Lower lobe of right lung (tissue), 2 donors: ENCODE results near the gene KIF25. TPM values are rescaled to one million over a fixed set of nuclear protein-coding genes. Genes with fewer than 3 reads are reported as not detected.

Source experiments
- ATAC-seq, 2 donors: fragments of 200-7000 bp; cut with Tn5 transposase; one replicate each; pipeline ENCODE4 v1.9.1; 2020 to 2022; ENCODE audit warnings: mild to moderate bottlenecking in 2 of 2, moderate library complexity in 2 of 2
- DNase-seq: peaks from one replicate; pipeline ENCODE4 v3.0.0-alpha.2; 2020
- H3K27ac ChIP-seq: fragments of 200-600 bp; one replicate; pipeline ENCODE4 v1.8.0; 2022
- H3K27me3 ChIP-seq: fragments of 200-600 bp; one replicate; pipeline ENCODE4 v1.8.0; 2022; ENCODE audit warnings: low read depth
- H3K36me3 ChIP-seq: fragments of 200-600 bp; one replicate; pipeline ENCODE4 v1.8.0; 2022; ENCODE audit warnings: mild to moderate bottlenecking
- H3K4me1 ChIP-seq: fragments of 200-600 bp; one replicate; pipeline ENCODE4 v1.8.0; 2022
- H3K4me3 ChIP-seq: fragments of 200-600 bp; one replicate; pipeline ENCODE4 v1.8.0; 2022; ENCODE audit warnings: mild to moderate bottlenecking
- H3K9me3 ChIP-seq: fragments of 200-600 bp; one replicate; pipeline ENCODE4 v1.8.0; 2022
- CTCF ChIP-seq: fragments of 200-600 bp; IDR thresholded peaks from one replicate; pipeline ENCODE4 v1.8.0; 2022; ENCODE audit warnings: antibody characterized with exemption, mild to moderate bottlenecking
- intact Hi-C: fragments of 100-400 bp; cut with DNase I; formaldehyde crosslinking; loops from one replicate; pipeline ENCODE4 v1.11.0; 2022
- total RNA-seq: library from RNA; stranded (reverse); fragmentation: NEBNext Ultra II Directional; extraction: Animal tissue kit (Norgen Biotek cat#: 25700); gene quantifications from one replicate; pipeline ENCODE4 v1.2.1, GENCODE V29; 2021
- donor health status: DM: no; HTN: yes; CAD: no; lungs with severe emphysema.

The KIF25 gene
- total RNA-seq, 1 donor from 2014 or later, result 0.56 TPM

- intact Hi-C loops, result no loop called here
- no peak overlapping the region for H3K27ac ChIP-seq
- no peak overlapping the region for H3K4me3 ChIP-seq
- DNase-seq, result no peak
- no peak for ATAC-seq
- H3K9me3 ChIP-seq, result no peaks in the 10 kb centered on the region
- no peaks in the 10 kb centered on the region for H3K27me3 ChIP-seq
- no peaks in the 10 kb centered on the region for H3K4me1 ChIP-seq
- no peak for TF ChIP-seq CTCF
- H3K36me3 ChIP-seq, result no peaks in the 10 kb centered on the region
Measured at GRCh38 chr6:168051648-168052047, 54.2 kb downstream of the KIF25 start.

- no peak overlapping the region for H3K4me3 ChIP-seq
- H3K4me1 ChIP-seq, result no peaks in the 10 kb centered on the region
- ATAC-seq (no peak), DNase-seq (no peak)
- no peak for TF ChIP-seq CTCF
- no peaks in the 10 kb centered on the region for H3K9me3 ChIP-seq
- intact Hi-C loops, result no loop called here
- no peaks in the 10 kb centered on the region for H3K36me3 ChIP-seq
- no peak overlapping the region for H3K27ac ChIP-seq
- no peaks in the 10 kb centered on the region for H3K27me3 ChIP-seq
Measured at GRCh38 chr6:168052291-168052891, 54.9 kb downstream of the KIF25 start.

- no peaks in the 10 kb centered on the region for H3K27me3 ChIP-seq
- H3K4me1 ChIP-seq, result no peaks in the 10 kb centered on the region
- intact Hi-C loops, result no loop called here
- H3K9me3 ChIP-seq, result no peaks in the 10 kb centered on the region
- no peaks in the 10 kb centered on the region for H3K36me3 ChIP-seq
- TF ChIP-seq CTCF, result no peak
- DNase-seq, result no peak
- ATAC-seq, result no peak
- H3K4me3 ChIP-seq, result no peak overlapping the region
- H3K27ac ChIP-seq, result no peak overlapping the region
Measured at GRCh38 chr6:168053086-168053956, 55.9 kb downstream of the KIF25 start.

- DNase-seq, result no peak
- no peak for ATAC-seq
- intact Hi-C loops, result no loop called here
- no peaks in the 10 kb centered on the region for H3K4me1 ChIP-seq
- no peak overlapping the region for H3K4me3 ChIP-seq
- no peak overlapping the region for H3K27ac ChIP-seq
- no peak for TF ChIP-seq CTCF
- H3K27me3 ChIP-seq, result no peaks in the 10 kb centered on the region
- H3K9me3 ChIP-seq, result no peaks in the 10 kb centered on the region
- no peaks in the 10 kb centered on the region for H3K36me3 ChIP-seq
Measured at GRCh38 chr6:168053957-168054471, 56.5 kb downstream of the KIF25 start.

- H3K9me3 ChIP-seq, result no peaks in the 10 kb centered on the region
- no peaks in the 10 kb centered on the region for H3K36me3 ChIP-seq
- no peak for ATAC-seq
- no peak for TF ChIP-seq CTCF
- no peak for DNase-seq
- no peaks in the 10 kb centered on the region for H3K4me1 ChIP-seq
- no peak overlapping the region for H3K27ac ChIP-seq
- intact Hi-C loops, result no loop called here
- H3K4me3 ChIP-seq, result no peak overlapping the region
- H3K27me3 ChIP-seq, result no peaks in the 10 kb centered on the region
Measured at GRCh38 chr6:168054765-168055560, 57.5 kb downstream of the KIF25 start.
